WTC11 (cell line): ENCODE measurements around the gene TRIOBP. TPM values are rescaled to one million over a fixed set of nuclear protein-coding genes. Genes with fewer than 3 reads are reported as not detected.
A peak's percentile ranks its signal among the peaks of the same experiment; 100 is the strongest.

Experiments
- ATAC-seq: fragments of 200-7000 bp; cut with Tn5 transposase; 2 replicates; pipeline ENCODE4 v1.10.0; 2021; ENCODE audit warnings: mild to moderate bottlenecking, moderate library complexity
- Bru-seq: library from RNA; stranded (reverse); fragments of 400-500 nt; gene quantifications from one replicate; lab custom pipeline; 2021; lab: Mats Ljungman, UMichigan
- CTCF ChIA-PET: fragments of 300-600 bp; sonication (Branson Sonifier 250); formaldehyde crosslinking; loops from one replicate; lab custom pipeline; 2021; ENCODE audit warnings: antibody characterized with exemption; lab: Charles Lee
- POLR2A ChIA-PET: fragments of 350-600 bp; sonication (Branson Sonifier 250); formaldehyde crosslinking; loops from one replicate; lab custom pipeline; 2021; ENCODE audit warnings: antibody characterized with exemption; lab: Charles Lee
- DNase-seq: peaks from one replicate; pipeline ENCODE4 v3.0.0; 2021; ENCODE audit warnings: low spot score
- H3K27ac Mint-ChIP-seq: 2 replicates; pipeline ENCODE4 v1.8.0; 2021; ENCODE audit warnings: mixed read lengths
- H3K27me3 Mint-ChIP-seq: 2 replicates; pipeline ENCODE4 v1.8.0; 2021; ENCODE audit warnings: low read depth, mild to moderate bottlenecking, moderate library complexity, mixed read lengths
- H3K36me3 Mint-ChIP-seq: 2 replicates; pipeline ENCODE4 v1.8.0; 2021; ENCODE audit warnings: mixed read lengths
- H3K4me1 Mint-ChIP-seq: 2 replicates; pipeline ENCODE4 v1.8.0; 2022; ENCODE audit warnings: mixed read lengths
- H3K4me3 Mint-ChIP-seq: 2 replicates; pipeline ENCODE4 v1.8.0; 2021; ENCODE audit warnings: mild to moderate bottlenecking, moderate library complexity, mixed read lengths
- H3K9me3 Mint-ChIP-seq: 2 replicates; pipeline ENCODE4 v1.8.0; 2021; ENCODE audit warnings: mixed read lengths
- CREB1 ChIP-seq: sonication (generic); formaldehyde crosslinking; IDR thresholded peaks from 2 replicates; pipeline ENCODE4 v1.8.0; 2023; ENCODE audit warnings: mild to moderate bottlenecking, missing genetic modification reagents
- ETV6 ChIP-seq: sonication (generic); formaldehyde crosslinking; IDR thresholded peaks from 2 replicates; pipeline ENCODE4 v1.8.1; 2022; ENCODE audit warnings: mild to moderate bottlenecking, missing genetic modification reagents
- FOXP1 ChIP-seq: sonication (generic); formaldehyde crosslinking; IDR thresholded peaks from 2 replicates; pipeline ENCODE4 v1.8.0; 2022; ENCODE audit warnings: missing genetic modification reagents, mild to moderate bottlenecking, moderate library complexity, borderline replicate concordance
- GRHL2 ChIP-seq: fragments of 250-450 bp; sonication (Bioruptor Pico); IDR thresholded peaks from 2 replicates; pipeline ENCODE4 v1.8.0; 2022; ENCODE audit warnings: mild to moderate bottlenecking, moderate library complexity; ENCODE audit not compliant: insufficient replicate concordance, severe bottlenecking
- IRF2 ChIP-seq: sonication (generic); formaldehyde crosslinking; IDR thresholded peaks from 2 replicates; pipeline ENCODE4 v1.8.0; 2022; ENCODE audit warnings: low read depth, missing genetic modification reagents, borderline replicate concordance
- MAX ChIP-seq: sonication (generic); formaldehyde crosslinking; IDR thresholded peaks from 2 replicates; pipeline ENCODE4 v1.8.0; 2022; ENCODE audit warnings: mild to moderate bottlenecking, missing genetic modification reagents
- NR2C2 ChIP-seq: sonication (generic); formaldehyde crosslinking; IDR thresholded peaks from 2 replicates; pipeline ENCODE4 v1.8.0; 2022; ENCODE audit warnings: mild to moderate bottlenecking, missing genetic modification reagents
- PREB ChIP-seq: sonication (generic); formaldehyde crosslinking; IDR thresholded peaks from 2 replicates; pipeline ENCODE4 v1.8.1; 2022; ENCODE audit warnings: mild to moderate bottlenecking, missing genetic modification reagents, moderate library complexity, borderline replicate concordance
- SMAD3 ChIP-seq: sonication (generic); formaldehyde crosslinking; IDR thresholded peaks from 2 replicates; pipeline ENCODE4 v1.8.0; 2022; ENCODE audit warnings: missing genetic modification reagents, mild to moderate bottlenecking, borderline replicate concordance
- SP1 ChIP-seq: sonication (generic); formaldehyde crosslinking; conservative IDR thresholded peaks from 2 replicates; pipeline ENCODE4 v1.8.1; 2022; ENCODE audit warnings: missing genetic modification reagents
- TEAD1 ChIP-seq: sonication (generic); formaldehyde crosslinking; IDR thresholded peaks from 2 replicates; pipeline ENCODE4 v1.8.0; 2022; ENCODE audit warnings: mild to moderate bottlenecking, missing genetic modification reagents
- USF1 ChIP-seq: sonication (generic); formaldehyde crosslinking; IDR thresholded peaks from 2 replicates; pipeline ENCODE4 v1.8.0; 2022; ENCODE audit warnings: mild to moderate bottlenecking, missing genetic modification reagents
- ZNF121 ChIP-seq: sonication (generic); formaldehyde crosslinking; IDR thresholded peaks from 2 replicates; pipeline ENCODE4 v1.8.0; 2023; ENCODE audit warnings: missing genetic modification reagents
- ZNF232 ChIP-seq: sonication (generic); formaldehyde crosslinking; IDR thresholded peaks from 2 replicates; pipeline ENCODE4 v1.8.0; 2022; ENCODE audit warnings: mild to moderate bottlenecking, missing genetic modification reagents
- ZNF416 ChIP-seq: fragments of 250-450 bp; sonication (Bioruptor Pico); IDR thresholded peaks from 2 replicates; pipeline ENCODE4 v1.9.0; 2021; ENCODE audit warnings: mild to moderate bottlenecking, inconsistent platforms
- ZNF423 ChIP-seq: fragments of 250-450 bp; sonication (Bioruptor Pico); IDR thresholded peaks from 2 replicates; pipeline ENCODE4 v2.1.2; 2022; ENCODE audit warnings: mild to moderate bottlenecking, moderate library complexity
- ZSCAN18 ChIP-seq: fragments of 250-450 bp; sonication (Bioruptor Pico); IDR thresholded peaks from 2 replicates; pipeline ENCODE4 v2.1.2; 2022; ENCODE audit warnings: mild to moderate bottlenecking, moderate library complexity
- long read RNA-seq, 3 experiments: library from RNA in 1 of 3; library from capped mRNA in 1 of 3; library from polyadenylated mRNA in 1 of 3; unstranded in 2 of 3; stranded (forward) in 1 of 3; transcript quantifications; one replicate each; pipeline ENCODE4 v2.0.0, GENCODE V29; 2021
- total RNA-seq: library from RNA; stranded (reverse); gene quantifications from 3 replicates; pipeline ENCODE4 v1.2.3, GENCODE V29; 2021

The TRIOBP gene
- total RNA-seq (54.0 to 58.9 TPM (median 56.8 TPM) in 3 replicates), Bru-seq, nascent RNA (percentile 63 among the genes with signal in this experiment)
- long read RNA-seq, experiment 1, transcript TRIOBP-203 (14 exons, 2,324 nt), result major isoform, 168 of 340 reads
- long read RNA-seq, experiment 1, transcript TRIOBP-205 (8 exons, 2,125 nt), result minor isoform, 17 of 340 reads
- long read RNA-seq, experiment 1, partial matches to known transcripts, result 62 of 340 reads
- long read RNA-seq, experiment 1, other reads (novel, unspliced or antisense), result 93 of 340 reads
- long read RNA-seq, experiment 2, transcript TRIOBP-203 (14 exons, 2,324 nt), result major isoform, 12 of 83 reads
- long read RNA-seq, experiment 2, partial matches to known transcripts, result 30 of 83 reads
- long read RNA-seq, experiment 2, other reads (novel, unspliced or antisense), result 40 of 83 reads
- long read RNA-seq, experiment 3, partial matches to known transcripts, result 1 of 3 reads
- long read RNA-seq, experiment 3, other reads (novel, unspliced or antisense), result 1 of 3 reads

GRCh38 chr22:37696657-37697537 is at the start of gene TRIOBP:
TRIOBP (plus strand) TSS chr22:37697048; CDS start chr22:37701366, 4,318 bp downstream.
- peak; percentile 98 for ATAC-seq
- Mint-ChIP-seq H3K9me3 (no peaks in the 10 kb centered on the region), H3K27ac (peak within 1 kb of the TSS; percentile 91), H3K4me1 (peaks cover 11% of the 10 kb centered on the region), H3K36me3 (peaks cover 35% of the 10 kb centered on the region), H3K27me3 (no peaks in the 10 kb centered on the region), H3K4me3 (peak within 1 kb of the TSS; percentile 96)
- CTCF ChIA-PET, result interaction anchor here (0.6 to 4.2 kb wide), 22 partner anchors 11 to 224 kb away, joined by 3 to 29 read pairs (median 3); partner anchors contain the start of genes GGA1 and NOL12
- DNase-seq, result peak; percentile 99
- POLR2A ChIA-PET, result interaction anchor here (0.6 to 1.8 kb wide), 5 partner anchors 33 to 123 kb away, joined by 3 to 7 read pairs (median 4); partner anchors contain the start of genes GGA1 and PDXP
- TF ChIP-seq PREB (no peak), SP1 (CRISPR knock-in tag) (peak; percentile 81), ZNF423 (CRISPR knock-in tag) (peak; percentile 96), ZNF121 (CRISPR knock-in tag) (no peak), NR2C2 (CRISPR knock-in tag) (no peak), MAX (CRISPR knock-in tag) (peak; percentile 49; the same call in 1 of the 2 replicates), TEAD1 (CRISPR knock-in tag) (peak; percentile 63), SMAD3 (CRISPR knock-in tag) (peak; percentile 40; the same call in 1 of the 2 replicates), ETV6 (CRISPR knock-in tag) (0 out of 2 replicates have a peak, but pooled peaks have one; percentile 40), ZNF416 (CRISPR knock-in tag) (no peak), ZNF232 (0 out of 2 replicates have a peak, but pooled peaks have one; percentile 23), CREB1 (CRISPR knock-in tag) (no peak), FOXP1 (CRISPR knock-in tag) (no peak)

GRCh38 chr22:37647317-37647716 is 49.5 kb upstream of the TRIOBP start:
- H3K36me3 Mint-ChIP-seq, result peaks cover 32% of the 10 kb centered on the region
- no peaks in the 10 kb centered on the region for H3K9me3 Mint-ChIP-seq
- ChIA-PET CTCF (no interaction called here), POLR2A (interaction anchor here (0.7 kb wide), 1 partner anchor 48 kb away, joined by 4 read pairs; no protein-coding TSS in a partner anchor)
- H3K27ac Mint-ChIP-seq, result no peak overlapping the region
- DNase-seq (no peak), ATAC-seq (no peak)
- TF ChIP-seq CREB1 (CRISPR knock-in tag) (no peak), IRF2 (CRISPR knock-in tag) (no peak), USF1 (CRISPR knock-in tag) (no peak), SMAD3 (CRISPR knock-in tag) (no peak), ZSCAN18 (no peak), GRHL2 (no peak)
- H3K27me3 Mint-ChIP-seq, result no peaks in the 10 kb centered on the region
- H3K4me1 Mint-ChIP-seq, result no peaks in the 10 kb centered on the region; the same call in 1 of the 2 replicates
- no peak overlapping the region for H3K4me3 Mint-ChIP-seq
